GM18907 (cell line): ENCODE results near the gene CBLC.

Source experiments
- ATAC-seq: cut with Tn5 transposase; IDR thresholded peaks from one replicate; pipeline ENCODE4 v1.9.1; 2021; ENCODE audit warnings: mild to moderate bottlenecking, moderate library complexity; ENCODE audit not compliant: unreplicated experiment

CBLC gene

GRCh38 chr19:44795398-44795987, 17.8 kb downstream of the CBLC start:
- ATAC-seq, result no peak

GRCh38 chr19:44796701-44797115, 19.0 kb downstream of the CBLC start:
- no peak for ATAC-seq

GRCh38 chr19:44799627-44800346, 22.1 kb downstream of the CBLC start:
- no peak for ATAC-seq

GRCh38 chr19:44800461-44800860, 22.8 kb downstream of the CBLC start:
- peak; percentile 76 for ATAC-seq

GRCh38 chr19:44803442-44804428, 26.0 kb downstream of the CBLC start:
- no peak for ATAC-seq

GRCh38 chr19:44806291-44806690, 28.6 kb downstream of the CBLC start:
- no peak for ATAC-seq

- no peak for ATAC-seq
Measured at GRCh38 chr19:44807162-44807561, 29.5 kb downstream of the CBLC start.

GRCh38 chr19:44807652-44808462, 30.2 kb downstream of the CBLC start:
- no peak for ATAC-seq

GRCh38 chr19:44808463-44809371, 31.0 kb downstream of the CBLC start, which contains the start of gene BCAM:
TSS of gene BCAM (plus strand) at chr19:44809103. CDS start at chr19:44809125, 22 bp downstream.
- ATAC-seq, result no peak

GRCh38 chr19:44809577-44810233, 32.0 kb downstream of the CBLC start:
- ATAC-seq, result no peak

GRCh38 chr19:44810234-44811121, 32.8 kb downstream of the CBLC start:
- no peak for ATAC-seq

GRCh38 chr19:44811122-44811419, 33.4 kb downstream of the CBLC start:
- ATAC-seq, result no peak

GRCh38 chr19:44812142-44812718, 34.5 kb downstream of the CBLC start:
- no peak for ATAC-seq

GRCh38 chr19:44813070-44813840, 35.6 kb downstream of the CBLC start:
- no peak for ATAC-seq

GRCh38 chr19:44813841-44814470, 36.3 kb downstream of the CBLC start:
- ATAC-seq, result no peak

GRCh38 chr19:44814517-44814916, 36.8 kb downstream of the CBLC start:
- ATAC-seq, result no peak

- no peak for ATAC-seq
Measured at GRCh38 chr19:44816301-44816700, 38.6 kb downstream of the CBLC start.
